KMS-11 (cell line): ENCODE results near the gene VASH1.

Source experiments
- H2AFZ ChIP-seq: fragments of 200-600 bp; sonication (generic); 2 replicates; pipeline ENCODE4 v1.6.1; 2016; ENCODE audit warnings: antibody characterized with exemption, mixed run types, low read depth
- H3K27ac ChIP-seq: fragments of 200-600 bp; sonication (generic); 2 replicates; pipeline ENCODE4 v1.6.1; 2016; ENCODE audit warnings: mild to moderate bottlenecking, mixed run types
- H3K27me3 ChIP-seq: fragments of 200-600 bp; sonication (generic); 2 replicates; pipeline ENCODE4 v1.6.1; 2017; ENCODE audit warnings: mild to moderate bottlenecking, low read depth, mixed run types, moderate library complexity; ENCODE audit not compliant: insufficient read depth
- H3K36me3 ChIP-seq: fragments of 200-600 bp; sonication (generic); 2 replicates; pipeline ENCODE4 v1.6.1; 2017; ENCODE audit warnings: mild to moderate bottlenecking, mixed run types; ENCODE audit not compliant: insufficient read depth
- H3K4me1 ChIP-seq: fragments of 200-600 bp; sonication (generic); 2 replicates; pipeline ENCODE4 v1.6.1; 2016; ENCODE audit warnings: mild to moderate bottlenecking, low read depth, mixed run types; ENCODE audit not compliant: poor library complexity, severe bottlenecking
- H3K4me2 ChIP-seq: fragments of 200-600 bp; sonication (generic); 2 replicates; pipeline ENCODE4 v1.7.0; 2016; ENCODE audit warnings: mild to moderate bottlenecking, mixed run types
- H3K4me3 ChIP-seq: fragments of 200-600 bp; sonication (generic); IDR thresholded peaks from 2 replicates; pipeline ENCODE4 v1.6.1; 2017; ENCODE audit warnings: low read depth, low read length, mixed read lengths; ENCODE audit not compliant: insufficient read depth
- H3K79me2 ChIP-seq: fragments of 200-600 bp; sonication (generic); 2 replicates; pipeline ENCODE4 v1.6.1; 2016; ENCODE audit warnings: low read depth, mixed run types; ENCODE audit not compliant: insufficient read depth
- H3K9ac ChIP-seq: fragments of 200-600 bp; sonication (generic); 2 replicates; pipeline ENCODE4 v1.6.1; 2016; ENCODE audit warnings: mild to moderate bottlenecking, mixed run types
- H4K20me1 ChIP-seq: fragments of 200-600 bp; sonication (generic); 2 replicates; pipeline ENCODE4 v1.6.1; 2016; ENCODE audit warnings: mild to moderate bottlenecking, mixed run types; ENCODE audit not compliant: insufficient read depth
- CTCF ChIP-seq: fragments of 200-600 bp; sonication (generic); conservative IDR thresholded peaks from 2 replicates; pipeline ENCODE4 v1.6.1; 2017; ENCODE audit warnings: low read depth, mild to moderate bottlenecking, antibody characterized with exemption, low read length, moderate library complexity, mixed read lengths

Gene VASH1

GRCh38 chr14:76832503-76832988 lies 71.3 kb downstream of the VASH1 start:
- H4K20me1 ChIP-seq: no peaks in the 10 kb centered on the region
- H3K4me3 ChIP-seq: no peak overlapping the region
- no peak overlapping the region for H3K27ac ChIP-seq
- H3K9ac ChIP-seq: no peak overlapping the region
- no peak for TF ChIP-seq CTCF
- H3K4me2 ChIP-seq: no peak overlapping the region
- H2AFZ ChIP-seq: no peak overlapping the region
- no peaks in the 10 kb centered on the region for H3K4me1 ChIP-seq
- H3K79me2 ChIP-seq: no peaks in the 10 kb centered on the region
- no peaks in the 10 kb centered on the region for H3K27me3 ChIP-seq
- no peaks in the 10 kb centered on the region for H3K36me3 ChIP-seq
